Testis (tissue), 3 donors: ENCODE measurements around the gene TBL1XR1. TPM values are rescaled to one million over a fixed set of nuclear protein-coding genes. Genes with fewer than 3 reads are reported as not detected.

ENCODE experiments used
- DNase-seq: peaks from one replicate; pipeline ENCODE4 v3.0.0-alpha.2; 2019
- H3K27ac ChIP-seq, 2 donors: fragments of 200-600 bp; sonication (generic); one replicate each; pipeline ENCODE4 v1.5.1; 2019
- H3K27me3 ChIP-seq: fragments of 200-600 bp; sonication (generic); one replicate; pipeline ENCODE4 v1.5.1; 2019
- H3K36me3 ChIP-seq: fragments of 200-600 bp; sonication (generic); one replicate; pipeline ENCODE4 v1.5.1; 2017; ENCODE audit warnings: low read depth; ENCODE audit errors: missing control alignments
- H3K4me1 ChIP-seq: fragments of 200-600 bp; sonication (generic); one replicate; pipeline ENCODE4 v1.5.1; 2019
- H3K4me3 ChIP-seq, 2 donors: fragments of 200-600 bp; sonication (generic); one replicate each; pipeline ENCODE4 v1.5.1; 2017 to 2019
- H3K9me3 ChIP-seq: fragments of 200-600 bp; sonication (generic); one replicate; pipeline ENCODE4 v1.5.1; 2017
- CTCF ChIP-seq, 3 experiments: fragments of 450-650 bp in 2 of 3; fragments of 200-600 bp in 1 of 3; sonication (generic) in 1 of 3; IDR thresholded peaks; one replicate each; pipeline ENCODE4 v1.5.1; 2016 to 2019; ENCODE audit warnings: antibody characterized with exemption in 3 of 3, mild to moderate bottlenecking in 2 of 3, moderate library complexity in 1 of 3
- POLR2A ChIP-seq: fragments of 450-650 bp; IDR thresholded peaks from one replicate; pipeline ENCODE4 v1.6.1; 2017; ENCODE audit warnings: antibody characterized with exemption, mild to moderate bottlenecking, moderate library complexity
- WGBS, 2 donors: methylation state at CpG; one replicate each; pipeline ENCODE4 v1.1.5; 2018; 5-methylcytosine and 5-hydroxymethylcytosine counted together
- intact Hi-C: fragments of 100-400 bp; cut with DNase I; formaldehyde crosslinking; loops from one replicate; pipeline ENCODE4 v1.15.1; 2023; ENCODE audit warnings: low total_unique reads
- polyA plus RNA-seq: library from polyadenylated mRNA; stranded (reverse); fragments of 350-450 nt; fragmentation: Illumina TruSeq; extraction: RNeasy Lipid Tissue Mini Kit (QIAGEN cat#74804); gene quantifications from one replicate; pipeline ENCODE4 v1.2.3, GENCODE V29; 2014; ENCODE audit warnings: low read depth, low replicate concordance; ENCODE audit not compliant: insufficient read depth
- total RNA-seq, 2 donors: library from RNA; depleted of rRNA; stranded (reverse); fragments of >200 nt; gene quantifications; one replicate each; pipeline ENCODE4 v1.2.3, GENCODE V29; 2016

The TBL1XR1 gene
- total and polyA plus RNA-seq, 3 donors from 2014 or later = 44.2 to 67.6 (median 59.8) TPM

GRCh38 chr3:177056927-177057326 lies 140.4 kb downstream of the TBL1XR1 start:
- H3K27ac ChIP-seq = no peak overlapping the region
- H3K27me3 ChIP-seq = no peaks in the 10 kb centered on the region
- TF ChIP-seq CTCF (IDR thresholded peaks at IDR 0.05) = no peak
- TF ChIP-seq POLR2A = no peak
- H3K36me3 ChIP-seq = no peaks in the 10 kb centered on the region
- no peak overlapping the region for H3K4me3 ChIP-seq
- WGBS, 2 donors = 83 to 95% methylated on average over 3 of the region's 3 CpGs
- intact Hi-C loops = no loop called here
- no peaks in the 10 kb centered on the region for H3K9me3 ChIP-seq
- H3K4me1 ChIP-seq = no peaks in the 10 kb centered on the region
- DNase-seq = no peak

- WGBS, 2 donors = 80 to 84% methylated on average over 1 of the region's 1 CpG
- Histone ChIP-seq H3K27me3 (no peaks in the 10 kb centered on the region), H3K36me3 (no peaks in the 10 kb centered on the region), H3K9me3 (no peaks in the 10 kb centered on the region), H3K4me3 (no peak overlapping the region), H3K4me1 (no peaks in the 10 kb centered on the region), H3K27ac (no peak overlapping the region)
- intact Hi-C loops = no loop called here
- no peak for TF ChIP-seq POLR2A
- TF ChIP-seq CTCF (IDR thresholded peaks at IDR 0.05) = no peak
- DNase-seq = no peak
Measured at GRCh38 chr3:177055605-177056571, 141.4 kb downstream of the TBL1XR1 start.

DNA sequence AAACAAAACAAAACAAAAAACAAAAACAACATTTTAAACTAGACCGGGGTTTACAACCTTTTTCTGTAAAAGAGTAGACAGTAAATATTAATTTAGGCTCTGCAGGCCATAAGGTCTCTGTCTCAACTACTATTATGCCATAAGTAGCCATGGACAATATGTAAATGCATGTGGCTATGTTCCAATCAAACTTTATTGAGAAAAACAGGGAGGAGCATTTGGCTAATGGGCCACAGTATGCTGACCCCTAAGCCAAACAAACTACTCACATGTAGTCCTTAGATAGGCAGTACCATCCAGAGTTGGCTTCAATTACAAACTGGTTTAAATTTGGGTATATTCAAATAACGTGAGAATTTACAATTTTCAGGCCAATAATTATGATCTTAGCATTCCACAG lies 144.2 kb downstream of the TBL1XR1 start:
- Histone ChIP-seq H3K9me3 (no peaks in the 10 kb centered on the region), H3K27ac (no peak overlapping the region), H3K4me1 (no peaks in the 10 kb centered on the region), H3K27me3 (no peaks in the 10 kb centered on the region), H3K4me3 (no peak overlapping the region), H3K36me3 (no peaks in the 10 kb centered on the region)
- 86 to 89% methylated on average over 2 of the region's 2 CpGs for WGBS, 2 donors
- intact Hi-C loops = no loop called here
- no peak for DNase-seq
- TF ChIP-seq POLR2A (no peak), CTCF (IDR thresholded peaks at IDR 0.05) (no peak)

DNA sequence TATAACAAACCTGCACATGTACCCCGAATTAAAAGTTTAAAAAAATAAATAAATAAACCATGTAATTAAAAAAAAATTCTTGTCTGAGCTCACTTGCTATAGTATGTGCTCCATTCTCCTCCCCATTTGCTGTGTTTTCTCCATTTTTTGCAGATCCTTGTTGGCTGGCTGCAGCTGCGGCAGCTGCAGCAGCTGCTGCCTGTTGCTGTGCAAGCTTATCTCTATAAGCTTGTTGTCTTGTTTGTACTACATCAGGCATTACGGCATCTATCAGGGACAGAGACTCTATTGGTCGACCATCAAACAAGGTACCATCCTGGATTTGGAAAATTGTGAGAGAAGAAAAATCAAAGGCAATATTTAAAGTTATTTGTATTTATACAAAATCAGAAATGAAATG lies 145.9 kb downstream of the TBL1XR1 start:
- DNase-seq = no peak
- no peaks in the 10 kb centered on the region for H3K4me1 ChIP-seq

More for the DNA sequence above, 145.9 kb downstream of the TBL1XR1 start:
- TF ChIP-seq POLR2A (no peak), CTCF (IDR thresholded peaks at IDR 0.05) (no peak)
- Histone ChIP-seq H3K27ac (no peak overlapping the region), H3K4me3 (no peak overlapping the region), H3K36me3 (no peaks in the 10 kb centered on the region), H3K27me3 (no peaks in the 10 kb centered on the region), H3K9me3 (no peaks in the 10 kb centered on the region)
- intact Hi-C loops = no loop called here
- 56 to 57% methylated on average over 4 of the region's 4 CpGs for WGBS, 2 donors
